RWPE2 (cell line): ENCODE results near the gene OR5J2.

Experiments
- ATAC-seq: fragments of 200-7000 bp; cut with Tn5 transposase; 3 replicates; pipeline ENCODE4 v1.9.1; 2021; ENCODE audit warnings: low read depth
- DNase-seq: peaks from one replicate; pipeline ENCODE4 v3.0.0-alpha.2; 2020; ENCODE audit warnings: low spot score
- H3K27ac ChIP-seq: fragments of 450-650 bp; 2 replicates; pipeline ENCODE4 v1.5.1; 2017; ENCODE audit warnings: mild to moderate bottlenecking; ENCODE audit not compliant: poor library complexity, severe bottlenecking
- H3K27me3 ChIP-seq: fragments of 250-450 bp; sonication (Bioruptor Pico); 2 replicates; pipeline ENCODE4 v1.5.1; 2021; ENCODE audit warnings: mild to moderate bottlenecking, moderate library complexity; ENCODE audit not compliant: insufficient read depth, poor library complexity, severe bottlenecking
- H3K36me3 ChIP-seq: fragments of 250-450 bp; sonication (Bioruptor Pico); 2 replicates; pipeline ENCODE4 v1.5.1; 2020; ENCODE audit warnings: low read depth, mild to moderate bottlenecking, moderate library complexity
- H3K4me1 ChIP-seq: fragments of 250-450 bp; sonication (Bioruptor Pico); 2 replicates; pipeline ENCODE4 v1.5.1; 2021; ENCODE audit warnings: mild to moderate bottlenecking, moderate library complexity; ENCODE audit not compliant: insufficient read depth, poor library complexity, severe bottlenecking
- H3K4me3 ChIP-seq: fragments of 250-450 bp; sonication (Bioruptor Pico); 2 replicates; pipeline ENCODE4 v1.5.1; 2021; ENCODE audit warnings: mild to moderate bottlenecking, moderate library complexity; ENCODE audit not compliant: severe bottlenecking
- H3K9me3 ChIP-seq: fragments of 250-450 bp; sonication (Bioruptor Pico); 2 replicates; pipeline ENCODE4 v1.5.1; 2021; ENCODE audit warnings: mild to moderate bottlenecking, moderate library complexity; ENCODE audit not compliant: severe bottlenecking
- CTCF ChIP-seq: fragments of 450-650 bp; IDR thresholded peaks from one replicate; pipeline ENCODE4 v1.5.1; 2017; ENCODE audit warnings: mild to moderate bottlenecking, moderate library complexity; ENCODE audit not compliant: poor library complexity, severe bottlenecking

OR5J2 gene

GRCh38 chr11:56160217-56160616, 16.2 kb upstream of the OR5J2 start, which contains the start of gene OR8K5:
TSS of gene OR8K5 (minus strand) at chr11:56160317. CDS start at chr11:56160317, 0 bp downstream.
- no peak for DNase-seq
- Histone ChIP-seq H3K4me1 (no peaks in the 10 kb centered on the region), H3K27me3 (no peaks in the 10 kb centered on the region), H3K36me3 (no peaks in the 10 kb centered on the region), H3K4me3 (no peak within 1 kb of the TSS), H3K9me3 (no peaks in the 10 kb centered on the region), H3K27ac (no peak within 1 kb of the TSS)
- no peak for ATAC-seq
- TF ChIP-seq CTCF, result no peak

GRCh38 chr11:56163804-56164203, 12.6 kb upstream of the OR5J2 start:
- Histone ChIP-seq H3K4me1 (no peaks in the 10 kb centered on the region), H3K27me3 (no peaks in the 10 kb centered on the region), H3K27ac (no peak overlapping the region), H3K36me3 (no peaks in the 10 kb centered on the region), H3K9me3 (no peaks in the 10 kb centered on the region), H3K4me3 (no peak overlapping the region)
- ATAC-seq (no peak), DNase-seq (no peak)
- no peak for TF ChIP-seq CTCF

- Histone ChIP-seq H3K4me1 (no peaks in the 10 kb centered on the region), H3K27me3 (no peaks in the 10 kb centered on the region), H3K27ac (no peak overlapping the region), H3K9me3 (no peaks in the 10 kb centered on the region), H3K36me3 (no peaks in the 10 kb centered on the region), H3K4me3 (no peak overlapping the region)
- no peak for TF ChIP-seq CTCF
- DNase-seq, result no peak
- no peak for ATAC-seq
These were observed 4.1 kb upstream of the OR5J2 start for GRCh38 chr11:56172256-56172830.

- no peaks in the 10 kb centered on the region for H3K9me3 ChIP-seq
- DNase-seq (no peak), ATAC-seq (no peak)
- H3K27ac ChIP-seq, result no peak overlapping the region
- H3K27me3 ChIP-seq, result no peaks in the 10 kb centered on the region
- TF ChIP-seq CTCF, result no peak
- no peak overlapping the region for H3K4me3 ChIP-seq
- no peaks in the 10 kb centered on the region for H3K4me1 ChIP-seq
- no peaks in the 10 kb centered on the region for H3K36me3 ChIP-seq
These were observed 7.0 kb downstream of the OR5J2 start for GRCh38 chr11:56183459-56183858.

GRCh38 chr11:56188602-56189001, 12.2 kb downstream of the OR5J2 start:
- Histone ChIP-seq H3K36me3 (no peaks in the 10 kb centered on the region), H3K4me1 (no peaks in the 10 kb centered on the region), H3K27ac (no peak overlapping the region), H3K27me3 (no peaks in the 10 kb centered on the region), H3K9me3 (no peaks in the 10 kb centered on the region), H3K4me3 (no peak overlapping the region)
- ATAC-seq (no peak), DNase-seq (no peak)
- no peak for TF ChIP-seq CTCF
